Measurements from ENCODE around the gene EBP.
"Not testable (repeated sequence)": the region's sequence is repeated elsewhere in the genome, so short reads cannot be mapped to it uniquely, and the experiment has no call there.

Gene EBP

GRCh38 chrX:48525853-48526252, 4.2 kb downstream of the EBP start:
- not testable (repeated sequence) for DNase-seq (ENCODE audit: low spot score)

DNA sequence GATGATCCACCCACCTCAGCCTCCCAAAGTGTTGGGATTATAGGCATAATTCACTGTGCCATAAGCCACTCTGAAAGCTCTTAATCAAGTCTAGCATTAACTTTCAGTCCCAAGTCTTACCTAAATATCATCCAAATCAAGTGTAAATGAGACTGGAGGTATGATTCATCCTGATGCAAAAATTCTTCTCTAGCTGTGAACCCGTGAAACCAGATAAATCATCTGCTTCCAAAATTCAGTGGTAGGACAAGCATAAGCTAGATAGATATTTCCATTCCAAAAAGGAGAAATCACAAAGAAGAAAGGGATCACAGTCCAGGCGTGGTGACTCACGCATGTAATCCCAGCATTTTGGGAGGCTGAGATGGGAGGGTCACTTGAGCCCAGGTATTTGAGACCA, 9.1 kb downstream of the EBP start:
- no peak for DNase-seq (ENCODE audit: low spot score)

GRCh38 chrX:48531358-48531959, 9.9 kb downstream of the EBP start:
- DNase-seq (ENCODE audit: low spot score) = peak; percentile 60

- DNase-seq (ENCODE audit: low spot score) = no peak
Observed at GRCh38 chrX:48532161-48532560, 10.6 kb downstream of the EBP start.

DNA sequence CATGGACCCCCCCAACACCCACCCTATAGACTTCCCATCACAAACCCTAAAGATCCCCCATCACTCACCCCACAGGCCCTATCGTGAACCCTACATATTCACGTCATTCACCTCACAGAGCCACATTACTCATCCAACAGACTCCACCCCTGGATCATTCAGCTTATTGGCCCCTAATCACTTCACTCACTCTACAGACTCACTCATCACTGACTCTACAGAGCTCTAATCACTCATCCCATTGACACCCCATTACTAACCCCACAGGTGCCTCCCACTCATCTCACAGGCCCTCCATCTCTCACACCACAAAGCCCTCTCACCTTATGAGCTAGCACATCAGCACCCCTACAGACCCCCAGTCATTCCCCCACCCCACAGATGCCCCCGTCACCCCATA, 11.6 kb downstream of the EBP start:
- DNase-seq (ENCODE audit: low spot score) = no peak

DNA sequence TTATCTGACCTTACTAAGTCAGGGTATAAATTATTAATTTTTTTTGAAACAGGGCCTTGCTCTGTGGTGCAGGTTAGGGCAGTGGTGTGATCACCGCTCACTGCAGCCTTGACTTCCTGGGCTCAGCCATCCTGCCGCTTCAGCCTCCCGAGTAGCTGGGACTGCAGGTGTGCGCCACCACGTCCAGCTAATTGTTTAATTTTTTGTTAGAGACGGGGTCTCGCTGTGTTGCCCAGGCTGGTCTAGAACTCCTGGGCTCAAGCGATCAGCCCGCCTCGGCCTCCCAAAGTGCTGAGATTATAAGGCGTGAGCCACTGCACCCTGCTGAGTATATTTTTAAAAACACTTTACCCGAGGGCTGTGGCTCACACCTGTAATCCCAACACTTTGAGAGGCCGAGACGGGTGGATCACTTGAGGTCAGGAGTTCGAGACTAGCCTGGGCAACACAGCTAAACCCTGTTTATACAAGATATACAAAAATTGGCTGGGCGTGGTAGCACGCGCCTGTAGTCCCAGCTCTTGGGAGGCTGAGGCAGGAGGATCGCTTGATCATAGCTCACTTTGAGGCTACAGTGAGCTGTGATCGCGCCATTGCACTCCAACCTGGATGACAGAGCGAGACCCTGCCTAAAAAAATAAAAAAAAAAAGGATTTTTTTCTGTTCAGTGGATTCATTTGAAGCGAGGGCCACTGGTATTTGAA, 17.2 kb downstream of the EBP start:
- no peak for DNase-seq (ENCODE audit: low spot score)

DNA sequence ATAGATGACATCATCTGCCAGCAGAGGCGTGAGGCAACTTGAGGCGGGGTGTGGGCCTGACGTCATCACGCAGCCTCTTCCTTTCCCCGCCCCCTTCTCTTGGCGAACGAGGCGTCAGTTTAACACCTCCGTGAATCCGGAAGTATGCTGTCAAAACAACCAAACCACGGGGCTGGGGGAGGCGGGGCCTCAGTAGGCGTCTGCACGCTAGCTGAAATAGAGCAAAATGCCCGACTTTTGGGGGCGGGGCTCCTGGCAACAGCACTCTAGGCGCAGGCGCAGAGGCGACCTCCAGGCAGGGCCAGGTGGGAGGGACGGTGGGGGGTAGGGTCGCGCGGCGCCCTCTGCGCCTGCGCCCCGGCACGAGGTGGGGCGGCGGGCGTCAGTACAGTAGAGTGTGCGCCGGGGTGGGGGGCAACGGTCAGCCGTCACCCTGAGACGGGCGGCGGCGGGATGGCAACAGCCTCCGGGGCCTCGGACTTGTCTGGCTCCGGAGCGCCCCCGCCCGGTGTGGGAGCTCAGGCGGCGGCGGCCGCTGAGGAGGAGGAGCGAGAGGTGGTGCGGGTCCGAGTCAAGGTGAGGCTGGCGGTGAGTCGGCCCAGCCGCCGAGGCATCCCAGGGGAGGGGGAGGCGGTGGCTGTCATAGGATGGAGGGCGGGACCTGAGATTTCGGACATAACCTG, 17.9 kb downstream of the EBP start, which contains the start of gene TBC1D25:
TSS of gene TBC1D25 (plus strand) at position 370 of the 683 bp plus-strand sequence. CDS start at position 454, 84 bp downstream.
- DNase-seq (ENCODE audit: low spot score) = peak; percentile 89

- DNase-seq (ENCODE audit: low spot score) = peak; percentile 38
Observed at GRCh38 chrX:48540028-48540375, 18.4 kb downstream of the EBP start.

DNA sequence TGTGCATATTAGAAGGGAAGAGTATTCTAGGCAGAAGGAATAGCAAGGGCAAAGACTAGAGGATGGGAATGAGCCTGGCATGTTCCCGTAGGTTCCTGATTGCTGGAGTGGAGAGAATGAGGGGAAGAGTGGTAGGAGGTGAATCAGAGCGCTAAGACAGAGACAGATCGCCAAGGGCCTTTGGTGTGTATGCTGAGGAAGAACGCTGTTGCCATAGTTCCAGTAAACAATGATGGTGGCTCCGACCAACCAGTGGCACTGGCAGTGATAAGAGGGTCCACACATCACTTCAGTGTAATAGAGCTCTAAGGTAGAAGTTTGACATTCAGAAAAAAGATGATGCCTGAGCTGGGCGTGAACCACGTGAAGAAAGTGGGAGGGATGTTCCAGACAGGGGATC, 18.9 kb downstream of the EBP start:
- no peak for DNase-seq (ENCODE audit: low spot score)

GRCh38 chrX:48541140-48541814, 19.7 kb downstream of the EBP start:
- DNase-seq (ENCODE audit: low spot score) = no peak

GRCh38 chrX:48548871-48549270, 27.3 kb downstream of the EBP start:
- DNase-seq (ENCODE audit: low spot score) = no peak

- DNase-seq (ENCODE audit: low spot score) = not testable (repeated sequence)
Observed at GRCh38 chrX:48555731-48556325, 34.2 kb downstream of the EBP start.

GRCh38 chrX:48558271-48558670, 36.7 kb downstream of the EBP start:
- DNase-seq (ENCODE audit: low spot score) = peak; percentile 68

- DNase-seq (ENCODE audit: low spot score) = no peak
Observed at GRCh38 chrX:48559636-48560035, 38.0 kb downstream of the EBP start.

DNA sequence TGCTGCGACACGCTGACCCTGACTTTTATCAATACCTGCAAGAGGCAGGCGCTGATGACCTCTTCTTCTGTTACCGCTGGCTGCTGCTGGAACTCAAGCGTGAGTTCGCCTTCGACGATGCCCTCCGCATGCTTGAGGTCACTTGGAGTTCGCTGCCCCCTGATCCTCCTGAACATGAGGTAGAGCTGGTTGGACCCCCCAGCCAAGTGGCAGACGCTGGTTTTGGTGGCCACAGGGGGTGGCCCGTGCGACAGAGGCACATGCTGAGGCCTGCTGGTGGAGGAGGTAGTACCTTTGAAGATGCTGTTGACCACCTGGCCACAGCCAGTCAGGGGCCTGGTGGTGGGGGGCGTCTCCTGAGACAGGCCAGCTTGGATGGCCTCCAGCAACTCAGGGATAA, 38.4 kb downstream of the EBP start:
- DNase-seq (ENCODE audit: low spot score) = no peak

GRCh38 chrX:48560681-48561080, 39.1 kb downstream of the EBP start:
- no peak for DNase-seq (ENCODE audit: low spot score)

DNA sequence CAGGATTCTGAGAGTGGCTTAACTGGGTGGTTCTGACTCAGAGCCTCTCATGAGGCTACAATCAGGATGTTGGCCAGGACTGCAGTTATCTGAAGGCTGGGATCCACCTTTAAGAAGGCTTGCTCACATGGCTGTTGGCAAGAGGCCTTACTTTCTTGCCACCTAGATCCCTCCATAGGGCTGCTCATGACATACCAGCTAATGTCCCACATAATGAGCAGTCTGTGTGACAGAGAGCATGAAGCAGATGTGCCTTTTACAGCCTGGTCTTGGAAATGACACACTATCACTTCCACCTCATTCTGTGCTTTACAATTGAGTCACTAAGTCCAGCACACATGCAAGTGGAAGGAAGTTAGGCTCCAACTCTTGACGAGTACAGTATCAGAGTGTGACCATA, 48.4 kb downstream of the EBP start:
- peak; percentile 11 for DNase-seq (ENCODE audit: low spot score)

GRCh38 chrX:48573690-48574269, 52.2 kb downstream of the EBP start:
- DNase-seq (ENCODE audit: low spot score) = no peak

- DNase-seq (ENCODE audit: low spot score) = peak; percentile 88
Observed at GRCh38 chrX:48574270-48575266, 53.0 kb downstream of the EBP start, which contains the start of gene RBM3. Gene RBM3, plus strand, starts transcription at chrX:48574484. Its CDS starts 697 bp downstream, at chrX:48575181.

DNA sequence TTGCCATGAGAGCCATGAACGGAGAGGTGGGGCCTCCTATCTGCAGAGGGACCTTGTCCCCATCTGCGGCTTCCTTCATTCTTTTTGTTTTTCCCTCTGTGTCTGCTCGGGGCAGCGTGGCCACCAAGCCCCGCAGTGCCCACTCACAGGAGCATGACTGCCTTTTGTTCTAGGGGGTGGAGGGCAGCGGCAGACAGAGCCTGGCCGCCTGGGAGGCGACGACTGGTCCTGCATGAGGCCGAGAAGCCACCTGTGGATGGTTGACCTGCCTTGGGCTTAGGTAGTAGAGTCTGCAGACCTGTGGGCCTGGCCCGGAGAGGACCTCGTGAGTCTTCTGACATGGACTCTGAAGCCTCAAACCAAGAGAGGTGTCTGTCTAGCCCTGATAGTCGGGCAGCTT, 54.0 kb downstream of the EBP start:
- DNase-seq (ENCODE audit: low spot score) = no peak

GRCh38 chrX:48576108-48576507, 54.5 kb downstream of the EBP start:
- DNase-seq (ENCODE audit: low spot score) = no peak
